Activated T-cell treated with anti-CD3 and anti-CD28 coated beads for 48 hours (primary cell): ENCODE measurements around the gene TNIP2.
"Not testable (repeated sequence)": the region's sequence is repeated elsewhere in the genome, so short reads cannot be mapped to it uniquely, and the experiment has no call there.

Experiments used
- DNase-seq: peaks from one replicate; pipeline ENCODE4 v3.0.0-alpha.2; 2020; ENCODE audit warnings: low read depth

The TNIP2 gene

DNA sequence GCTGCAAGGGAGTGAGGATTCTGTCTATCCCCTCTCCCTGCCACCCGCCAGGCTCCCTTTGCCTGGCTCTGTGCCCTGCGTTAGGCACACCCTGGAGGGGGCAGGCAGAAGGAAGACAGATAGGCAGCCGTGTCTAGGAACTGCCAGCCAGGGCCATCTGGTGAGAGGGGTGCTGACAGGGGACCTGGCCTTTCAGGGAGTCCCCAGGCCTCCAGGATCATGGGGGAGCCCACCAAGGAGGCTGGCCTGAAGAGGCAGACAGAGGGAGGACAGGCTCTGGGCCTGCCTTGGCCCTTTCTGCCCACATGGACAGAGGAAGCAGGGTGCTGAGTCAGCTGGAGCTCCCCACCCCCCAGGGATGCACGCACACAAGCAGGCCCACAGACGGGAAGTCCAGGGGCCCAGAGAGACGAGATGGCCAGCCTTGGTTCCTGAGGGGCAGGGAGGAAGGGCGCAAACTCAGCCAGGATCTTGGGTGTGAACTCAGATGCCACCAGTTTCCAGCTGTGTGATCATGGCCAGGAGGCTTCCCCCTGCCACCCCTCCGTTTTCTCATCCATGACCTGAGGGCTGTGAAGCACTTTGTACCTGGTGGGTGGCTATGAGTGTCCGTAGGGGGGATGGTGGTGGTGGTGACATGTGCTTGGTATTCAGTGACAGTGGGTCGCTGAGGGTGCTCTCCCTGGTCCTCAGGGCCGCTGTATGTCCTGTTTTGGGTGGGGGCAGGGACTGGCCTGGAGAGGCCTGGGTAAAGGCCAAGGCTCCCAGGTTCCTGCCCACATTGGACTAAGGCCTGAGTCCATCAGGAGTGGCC lies 38.6 kb upstream of the TNIP2 start:
- no peak for DNase-seq

DNA sequence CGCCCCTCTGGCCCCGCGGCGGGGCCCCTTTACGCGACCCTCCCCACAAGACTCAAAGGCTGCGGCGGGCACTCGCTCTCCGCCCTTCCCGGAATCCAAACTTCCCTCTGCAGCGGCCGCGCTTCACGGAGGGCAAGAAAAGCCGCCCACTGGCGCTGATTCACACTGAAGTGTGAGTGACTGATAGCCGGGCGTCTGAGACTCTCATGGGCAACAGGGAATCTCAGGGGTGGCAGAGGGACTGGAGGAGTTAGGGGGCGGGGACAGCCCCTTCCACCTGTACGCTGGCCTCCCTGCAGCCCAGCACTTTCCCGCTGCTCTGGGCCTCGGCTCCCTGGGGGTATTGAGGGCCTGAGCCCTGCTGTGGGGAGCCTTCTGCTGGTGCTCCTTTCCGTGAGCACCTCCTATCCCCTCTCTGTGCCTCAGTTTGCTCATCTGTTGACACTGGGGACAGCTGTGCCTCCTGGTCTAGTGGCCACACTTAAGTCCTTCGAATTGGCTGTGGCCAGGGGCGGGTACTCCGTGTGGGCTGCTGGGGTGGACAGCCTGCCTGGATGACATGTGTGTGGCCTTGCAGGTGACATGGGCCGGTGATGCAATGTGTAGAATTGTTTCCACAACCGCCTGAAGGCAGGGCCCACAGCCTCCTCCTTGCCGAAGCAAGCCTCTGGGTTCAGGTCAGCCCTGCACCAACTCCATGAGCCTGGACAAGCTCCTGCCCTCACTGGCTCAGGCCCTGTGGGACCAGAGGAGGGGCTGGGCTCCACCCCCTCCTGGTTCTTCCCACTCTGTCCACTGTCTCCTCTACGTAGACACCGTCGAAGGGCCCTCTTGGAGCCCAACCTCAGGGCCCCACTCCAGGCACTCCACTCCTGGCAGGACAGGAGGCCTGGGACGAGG lies 37.7 kb upstream of the TNIP2 start:
- DNase-seq, result peak; percentile 57

DNA sequence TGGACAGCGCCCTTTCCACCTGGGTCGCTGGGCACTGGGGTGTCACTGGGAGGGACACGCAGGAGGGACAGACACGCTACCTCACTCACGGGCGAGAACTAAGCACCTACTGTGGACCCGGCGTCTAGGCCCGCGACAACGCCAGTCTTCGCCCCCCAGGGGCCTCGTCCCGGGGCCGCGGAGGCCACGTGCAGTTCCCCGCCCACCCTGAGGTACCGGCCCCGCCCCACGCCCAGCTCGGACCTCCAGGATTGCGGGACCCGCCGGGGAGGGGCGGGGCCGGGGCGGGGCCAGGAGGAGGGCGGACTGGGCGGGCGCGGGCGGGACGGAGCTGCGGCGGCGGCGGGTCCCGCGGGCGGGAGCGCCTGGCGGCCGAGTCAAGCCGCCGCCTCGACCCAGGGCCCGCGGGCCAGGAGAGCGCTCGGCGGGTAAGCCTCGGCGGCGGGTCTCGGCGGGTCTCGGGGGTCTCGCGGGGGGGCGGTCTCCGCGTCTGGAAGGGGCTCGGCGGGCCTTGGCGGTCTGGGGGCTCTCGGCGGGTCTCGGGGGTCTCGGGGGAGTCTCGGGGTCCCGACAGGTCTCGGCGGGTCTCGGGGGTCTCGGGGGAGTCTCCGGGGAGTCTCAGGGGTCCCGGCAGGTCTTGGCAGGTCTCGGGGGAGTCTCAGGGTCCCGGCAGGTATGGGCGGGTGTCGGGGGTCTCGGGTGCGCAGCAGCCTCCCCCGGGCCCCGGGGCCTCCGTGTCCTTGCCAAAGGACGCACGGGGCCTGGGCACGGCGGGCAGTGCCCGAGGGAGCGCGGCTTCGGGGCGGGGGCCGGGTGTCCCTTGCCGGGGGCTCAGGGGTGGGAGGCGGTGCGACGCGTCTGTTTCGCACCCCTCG lies 36.8 kb upstream of the TNIP2 start, which contains the start of gene SH3BP2:
Gene SH3BP2, plus strand, starts transcription at position 375 of the 875 bp plus-strand sequence. CDS start 27,533 bp downstream, outside the sequence.
- DNase-seq, result peak; percentile 72

DNA sequence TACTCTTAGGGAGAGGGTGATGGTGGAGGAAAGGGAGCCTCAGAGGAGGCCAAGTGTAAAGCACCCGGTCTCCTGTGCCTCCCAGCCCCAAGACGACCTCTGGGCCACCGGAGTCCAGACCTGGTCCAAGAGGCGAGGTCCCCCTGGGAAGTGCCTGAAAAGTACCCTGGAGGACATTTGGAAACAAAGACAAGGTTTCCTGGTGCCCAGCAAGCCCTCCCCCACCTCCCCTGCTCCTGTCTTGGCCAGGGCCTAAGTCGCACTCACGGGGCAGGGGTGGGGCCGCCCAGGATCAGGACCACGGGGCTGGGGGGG lies 36.2 kb upstream of the TNIP2 start:
- DNase-seq, result no peak

- no peak for DNase-seq
Measured at GRCh38 chr4:2791518-2792395, 35.6 kb upstream of the TNIP2 start.

DNA sequence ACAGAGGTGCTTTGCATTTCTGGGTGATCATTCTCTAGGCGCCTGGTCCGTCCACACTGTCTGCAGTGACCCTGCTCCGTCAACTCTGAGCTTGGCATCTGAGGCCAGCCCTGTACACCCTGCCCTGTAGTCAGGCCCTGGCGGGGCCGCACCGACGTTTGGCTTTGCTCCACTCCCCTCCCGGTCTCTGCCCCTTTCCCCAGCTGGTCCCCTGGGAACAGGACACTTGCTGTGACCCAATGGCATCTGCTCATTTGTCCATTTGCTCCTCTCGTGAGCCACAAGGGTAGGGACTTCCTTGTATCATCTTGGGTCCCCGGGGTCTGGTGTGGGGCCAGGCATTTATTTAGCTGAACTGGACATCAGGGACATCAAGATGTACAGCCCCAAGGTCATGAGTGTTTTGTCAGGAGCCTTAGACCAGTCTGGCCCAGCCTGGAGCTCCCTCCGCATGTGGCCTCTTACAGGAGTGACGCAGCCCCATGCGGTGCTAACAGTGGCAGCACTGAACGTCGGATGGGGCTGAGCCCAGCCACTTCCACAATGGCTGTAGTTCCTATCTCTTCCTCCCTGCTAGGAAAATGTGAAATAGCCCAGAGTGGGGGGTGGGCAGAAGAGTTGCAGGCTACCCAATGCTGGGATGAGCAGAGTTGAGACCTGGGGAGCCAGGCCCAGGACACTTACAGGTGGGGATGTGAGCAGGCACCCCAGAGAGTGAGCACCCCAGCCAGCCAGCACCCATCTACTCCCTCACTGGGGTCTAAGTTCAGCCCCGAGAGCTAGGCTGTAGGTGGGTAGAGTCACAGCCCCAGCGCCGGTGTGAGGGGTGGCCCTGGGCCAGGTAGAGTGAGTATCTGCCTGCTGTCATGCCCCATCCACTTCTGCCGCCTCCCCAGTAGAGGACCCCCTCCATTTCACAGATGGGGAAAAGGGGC lies 34.7 kb upstream of the TNIP2 start:
- no peak for DNase-seq

DNA sequence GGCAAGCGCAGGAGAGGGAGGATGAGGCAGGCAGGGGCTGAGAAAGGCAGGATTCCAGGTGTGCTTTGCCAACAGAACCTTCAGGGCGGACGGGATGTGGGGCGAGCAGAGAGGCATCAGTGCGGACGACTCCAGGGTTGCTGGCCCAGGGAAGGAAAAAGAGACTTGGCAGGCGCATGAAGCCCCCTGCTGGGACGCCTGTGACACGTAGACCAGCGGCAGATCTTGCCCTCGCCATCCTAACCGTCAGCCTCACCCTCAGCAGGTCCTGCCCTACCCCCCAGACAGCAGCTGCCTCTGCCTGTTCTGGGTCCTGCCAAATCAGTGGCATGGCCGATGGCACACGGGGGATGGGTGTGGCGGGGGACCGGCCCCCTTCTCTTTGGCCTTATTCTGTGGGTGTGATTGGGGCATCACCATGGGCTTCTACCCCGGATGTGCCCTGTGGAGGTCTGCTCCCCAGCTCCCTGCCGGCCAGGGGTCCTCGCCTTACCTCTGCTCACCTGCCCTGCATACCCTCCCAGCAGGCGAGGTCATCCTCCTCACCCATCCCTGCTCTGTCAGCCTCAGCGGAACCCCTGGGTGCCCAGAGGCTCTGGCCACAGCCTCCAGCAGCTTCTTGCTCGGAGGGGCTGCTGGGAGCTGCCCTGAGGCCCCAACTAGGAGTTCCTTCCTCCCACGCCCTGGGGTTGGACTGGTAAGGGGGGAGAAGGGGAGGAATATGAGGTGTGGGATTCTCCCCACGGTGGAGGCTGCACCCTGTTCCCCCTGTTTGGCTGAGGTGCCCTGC lies 33.9 kb upstream of the TNIP2 start:
- DNase-seq, result no peak

DNA sequence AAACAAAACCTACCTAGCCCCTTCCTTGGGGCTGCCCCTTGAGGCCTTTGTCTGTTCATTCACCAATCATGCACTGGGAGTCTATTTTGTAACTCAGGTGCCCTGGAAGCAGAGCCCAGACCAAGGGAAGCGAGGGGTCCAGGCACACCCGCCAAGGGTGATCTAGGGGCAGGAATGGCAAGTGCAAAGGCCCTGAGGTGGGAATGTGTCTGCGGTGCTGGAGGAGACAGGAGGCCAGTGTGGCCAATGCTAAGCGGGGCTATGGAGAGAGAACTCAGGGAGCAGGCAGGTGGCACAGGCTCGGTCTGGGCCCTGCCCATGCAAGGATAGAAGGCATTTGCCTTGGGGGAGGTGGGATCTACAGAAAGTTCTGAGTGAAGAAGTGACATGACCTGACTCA lies 33.2 kb upstream of the TNIP2 start:
- DNase-seq, result no peak

DNA sequence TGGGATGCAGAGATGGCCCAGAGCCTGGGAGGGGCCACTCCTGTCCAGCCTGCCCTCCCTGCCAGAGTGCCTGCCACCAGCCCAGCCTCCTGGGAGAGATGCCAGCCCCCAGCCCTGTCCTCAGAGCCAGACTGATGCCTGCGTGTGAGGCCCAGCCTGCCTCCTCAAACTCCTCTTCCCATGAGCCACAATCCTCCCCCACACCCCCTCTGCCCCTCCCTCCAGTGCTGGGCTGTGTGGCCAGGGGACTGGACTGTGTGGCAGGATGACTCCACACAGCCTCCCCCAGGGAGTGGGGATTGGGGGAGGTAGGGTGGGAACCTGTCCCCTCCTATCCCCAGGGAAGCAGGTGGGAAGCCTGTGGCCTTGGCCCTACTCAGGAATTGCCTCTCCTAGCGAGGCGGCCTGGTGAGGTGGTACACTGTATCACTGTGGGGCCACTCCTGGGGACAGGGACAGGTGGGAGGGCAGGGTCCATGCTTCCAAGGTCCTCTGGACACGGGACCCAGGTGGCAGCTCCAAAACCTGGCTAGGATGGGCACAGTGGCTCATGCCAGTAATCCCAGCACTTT lies 32.5 kb upstream of the TNIP2 start:
- DNase-seq, result no peak

DNA sequence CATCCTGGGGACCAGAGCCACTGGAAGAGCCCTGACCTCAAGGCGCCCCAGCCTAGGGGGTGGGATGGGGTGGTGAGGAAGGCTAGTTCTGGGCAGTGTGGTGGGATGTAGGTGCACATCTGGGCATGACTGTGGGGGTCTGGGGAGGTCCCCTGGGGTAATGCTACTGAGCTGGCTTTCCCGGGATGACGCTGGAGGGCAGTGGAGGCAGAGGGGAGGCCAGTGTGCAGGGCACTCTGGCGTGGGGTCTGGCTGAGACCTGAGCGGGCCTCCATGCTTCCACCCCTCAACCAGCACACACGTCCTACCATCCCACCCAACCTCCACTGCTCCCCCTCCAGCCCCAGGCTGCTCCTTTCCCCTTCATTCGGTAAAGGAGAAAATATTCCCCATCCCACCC lies 32.0 kb upstream of the TNIP2 start:
- no peak for DNase-seq

- DNase-seq, result no peak
Measured at GRCh38 chr4:2787230-2788100, 31.3 kb upstream of the TNIP2 start.

GRCh38 chr4:2786794-2787229 lies 30.7 kb upstream of the TNIP2 start:
- no peak for DNase-seq

DNA sequence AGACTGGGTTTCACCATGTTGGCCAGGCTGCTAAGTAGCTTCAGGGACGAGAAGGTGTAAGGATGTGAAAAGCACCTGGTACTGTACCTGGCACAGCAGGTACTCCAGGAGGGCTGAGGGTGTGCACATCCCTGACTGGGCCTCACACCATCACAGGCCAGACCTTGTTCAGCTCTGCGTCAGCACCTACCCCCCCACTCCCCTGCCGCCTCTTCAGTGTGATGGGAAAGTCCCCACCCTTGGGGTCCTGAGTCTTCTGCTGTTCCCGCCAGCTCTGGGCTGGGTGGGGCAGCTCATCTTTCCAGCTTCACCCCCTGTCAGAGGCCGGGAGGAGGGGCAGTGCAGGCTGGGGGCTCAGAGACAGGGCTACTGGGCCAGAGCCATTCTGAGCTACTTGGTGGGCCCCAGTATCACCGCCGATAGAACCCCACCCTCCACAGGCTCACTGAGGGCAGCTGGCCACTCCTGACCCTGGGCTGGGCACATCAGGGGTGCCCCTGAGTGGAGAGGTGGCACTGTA lies 30.1 kb upstream of the TNIP2 start:
- DNase-seq, result peak; percentile 60

DNA sequence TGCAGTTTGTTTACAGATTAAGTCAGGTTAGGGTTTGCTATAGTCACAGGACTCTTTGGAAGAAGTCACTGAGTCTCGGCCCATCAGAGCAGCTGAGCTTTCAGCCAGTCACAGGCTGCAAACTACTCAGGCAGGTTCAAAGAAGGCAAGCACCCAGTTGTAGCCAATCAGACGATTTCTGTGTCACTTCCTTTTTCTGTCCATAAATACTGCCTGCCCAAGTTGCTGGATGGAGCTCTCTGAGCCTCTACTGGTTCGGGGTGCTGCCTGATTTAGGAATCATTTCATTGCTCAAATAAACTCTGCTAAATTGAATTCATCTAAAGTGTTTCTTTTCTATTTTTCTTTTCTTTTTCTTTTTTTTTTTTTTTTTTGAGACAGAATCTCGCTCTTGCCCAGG lies 29.5 kb upstream of the TNIP2 start:
- no peak for DNase-seq

DNA sequence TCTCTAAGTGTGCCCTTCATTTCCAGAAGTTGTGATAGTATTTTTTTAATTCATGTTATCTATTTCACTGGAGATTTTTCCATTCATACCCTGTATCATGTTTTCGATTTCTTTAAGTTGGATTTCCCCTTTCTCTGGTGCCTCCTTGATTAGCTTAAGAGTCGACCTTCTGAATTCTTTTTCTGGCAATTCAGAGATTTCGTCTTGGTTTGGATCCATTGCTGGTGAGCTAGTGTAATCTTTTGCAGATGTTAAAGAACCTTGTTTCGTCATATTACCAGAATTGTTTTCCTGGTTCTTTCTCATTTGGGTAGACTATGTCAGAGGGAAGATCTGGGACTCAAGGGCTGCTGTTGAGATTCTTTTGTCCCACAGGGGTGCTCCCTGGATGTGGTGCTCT lies 27.7 kb upstream of the TNIP2 start:
- no peak for DNase-seq

- no peak for DNase-seq
Measured at GRCh38 chr4:2781911-2782310, 25.8 kb upstream of the TNIP2 start.

DNA sequence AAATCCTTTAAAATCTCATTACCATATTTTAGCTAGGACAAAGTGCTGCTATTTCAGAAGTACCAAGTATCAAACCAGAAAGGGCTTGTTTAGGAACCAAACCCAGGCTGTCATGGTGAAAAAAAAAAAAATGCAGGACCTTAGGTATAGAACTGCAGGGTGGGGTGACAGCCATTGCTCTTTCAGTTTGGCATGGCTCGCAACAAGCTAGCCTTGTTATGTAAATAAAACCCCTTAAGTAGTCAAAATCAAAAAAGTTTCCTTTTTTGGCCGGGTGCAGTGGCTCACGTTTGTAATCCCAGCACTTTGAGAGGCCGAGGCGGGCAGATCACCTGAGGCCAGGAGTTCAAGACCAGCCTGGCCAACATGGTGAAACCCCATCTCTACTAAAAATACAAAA lies 24.5 kb upstream of the TNIP2 start:
- not testable (repeated sequence) for DNase-seq

- DNase-seq, result no peak
Measured at GRCh38 chr4:2771264-2771663, 15.1 kb upstream of the TNIP2 start.
